Tibial nerve (tissue), 4 donors: Measurements from ENCODE around the gene ROMO1. TPM values are rescaled to one million over a fixed set of nuclear protein-coding genes. Genes with fewer than 3 reads are reported as not detected.
A peak's percentile ranks its signal among the peaks of the same experiment; 100 is the strongest.
"Not testable (repeated sequence)": the region's sequence is repeated elsewhere in the genome, so short reads cannot be mapped to it uniquely, and the experiment has no call there.

Source experiments
- DNase-seq, 2 donors: peaks; one replicate each; pipeline ENCODE4 v3.0.0-alpha.2; 2019; ENCODE audit warnings: low spot score in 2 of 2
- H3K27ac ChIP-seq, 4 donors: fragments of 200-600 bp; sonication (generic) in 3 of 4; one replicate each; pipeline ENCODE4 v1.5.1; 2017 to 2019; ENCODE audit warnings: mild to moderate bottlenecking in 1 of 4
- H3K27me3 ChIP-seq, 2 donors: fragments of 200-600 bp; sonication (generic) in 1 of 2; one replicate each; pipeline versions ENCODE4 v1.5.1 to v1.6.0; 2017 to 2019
- H3K36me3 ChIP-seq, 3 donors: fragments of 200-600 bp; sonication (generic); one replicate each; pipeline ENCODE4 v1.5.1; 2018 to 2019
- H3K4me1 ChIP-seq, 4 donors: fragments of 200-600 bp; sonication (generic) in 3 of 4; one replicate each; pipeline ENCODE4 v1.5.1; 2017 to 2019
- H3K4me3 ChIP-seq, 4 donors: fragments of 200-600 bp; sonication (generic) in 3 of 4; one replicate each; pipeline ENCODE4 v1.5.1; 2017 to 2019; ENCODE audit warnings: mild to moderate bottlenecking in 1 of 4, moderate library complexity in 1 of 4
- H3K9me3 ChIP-seq, 4 donors: fragments of 200-600 bp; sonication (generic) in 3 of 4; one replicate each; pipeline ENCODE4 v1.5.1; 2017 to 2019
- CTCF ChIP-seq, 5 experiments: fragments of 200-600 bp in 3 of 5; fragments of 450-650 bp in 2 of 5; sonication (generic) in 3 of 5; IDR thresholded peaks; one replicate each; pipeline ENCODE4 v1.5.1; 2016 to 2019; ENCODE audit warnings: antibody characterized with exemption in 5 of 5, mild to moderate bottlenecking in 3 of 5, moderate library complexity in 2 of 5
- EP300 ChIP-seq, 2 donors: sonication (generic); formaldehyde crosslinking; IDR thresholded peaks; one replicate each; pipeline ENCODE4 v1.6.1; 2017; ENCODE audit warnings: antibody characterized with exemption in 2 of 2, mild to moderate bottlenecking in 1 of 2
- POLR2A ChIP-seq, 2 donors: fragments of 450-650 bp; IDR thresholded peaks; one replicate each; pipeline ENCODE4 v1.6.1; 2017; ENCODE audit warnings: antibody characterized with exemption in 2 of 2, mild to moderate bottlenecking in 2 of 2, moderate library complexity in 2 of 2
- WGBS, 2 donors: methylation state at CpG; one replicate each; pipeline ENCODE4 v1.1.5; 2018; 5-methylcytosine and 5-hydroxymethylcytosine counted together
- total RNA-seq, 4 donors: library from RNA; depleted of rRNA; stranded (reverse); fragments of >200 nt; gene quantifications; one replicate each; pipeline ENCODE4 v1.1.0, GENCODE V29; 2016

The ROMO1 gene
- total RNA-seq, 4 donors from 2014 or later = 237 to 447 (median 320) TPM

GRCh38 chr20:35739294-35740163 is 40.3 kb downstream of the ROMO1 start:
- no peak for TF ChIP-seq EP300 (IDR thresholded peaks at IDR 0.05)
- peak in 2 of 5 experiments; percentile 7 to 13 for TF ChIP-seq CTCF (IDR thresholded peaks at IDR 0.05)
- TF ChIP-seq POLR2A (IDR thresholded peaks at IDR 0.05) = no peak
- 54 to 55% methylated on average over 7 of the region's 7 CpGs for WGBS, 2 donors
- H3K4me1 ChIP-seq = peaks cover 14 to 65% (median 51%) of the 10 kb centered on the region in 4 donors
- no peaks in the 10 kb centered on the region for H3K9me3 ChIP-seq
- no peak for DNase-seq
- H3K4me3 ChIP-seq = peak overlapping the region in 3 of 4 donors; percentile 66 to 87 (median 79)
- no peaks in the 10 kb centered on the region for H3K27me3 ChIP-seq
- H3K27ac ChIP-seq = peak overlapping the region; percentile 97 to 100 (median 99)
- H3K36me3 ChIP-seq = peaks cover 0 to 52% (median 15%) of the 10 kb centered on the region in 3 donors

GRCh38 chr20:35741892-35742740 is 42.9 kb downstream of the ROMO1 start, which contains the start of gene RBM39:
Gene RBM39, minus strand, starts transcription at chr20:35742260. Its CDS starts 1,386 bp downstream, at chr20:35740874.
- peak; percentile 100 for DNase-seq
- H3K27ac ChIP-seq = peak within 1 kb of the TSS; percentile 97 to 100 (median 99)
- H3K4me3 ChIP-seq = peak within 1 kb of the TSS; percentile 66 to 87 (median 74)
- TF ChIP-seq EP300 (IDR thresholded peaks at IDR 0.05) = peak; percentile 89 to 99
- peak; percentile 35 to 76 (median 57) for TF ChIP-seq CTCF (IDR thresholded peaks at IDR 0.05)
- TF ChIP-seq POLR2A (IDR thresholded peaks at IDR 0.05) = peak; percentile 97
- H3K27me3 ChIP-seq = no peaks in the 10 kb centered on the region
- H3K4me1 ChIP-seq = peaks cover 6 to 40% (median 32%) of the 10 kb centered on the region in 4 donors
- H3K9me3 ChIP-seq = no peaks in the 10 kb centered on the region
- WGBS, 2 donors = 0 to 1% methylated on average over 53 to 57 of the region's 66 CpGs
- peaks cover 0 to 31% (median 5%) of the 10 kb centered on the region in 3 donors for H3K36me3 ChIP-seq

GRCh38 chr20:35742741-35743523 is 43.7 kb downstream of the ROMO1 start:
- H3K4me1 ChIP-seq = peaks cover 6 to 38% (median 31%) of the 10 kb centered on the region in 4 donors
- peak overlapping the region; percentile 97 to 99 (median 98) for H3K27ac ChIP-seq
- 2% methylated on average over 8 of the region's 8 CpGs for WGBS, 2 donors
- TF ChIP-seq POLR2A (IDR thresholded peaks at IDR 0.05) (no peak), EP300 (IDR thresholded peaks at IDR 0.05) (no peak), CTCF (IDR thresholded peaks at IDR 0.05) (no peak)
- peak overlapping the region; percentile 42 to 66 (median 62) for H3K4me3 ChIP-seq
- H3K27me3 ChIP-seq = no peaks in the 10 kb centered on the region
- DNase-seq = peak in 1 of 2 donors; percentile 16
- H3K36me3 ChIP-seq = peaks cover 0 to 23% (median 4%) of the 10 kb centered on the region in 3 donors
- H3K9me3 ChIP-seq = no peaks in the 10 kb centered on the region

- H3K4me3 ChIP-seq = peak overlapping the region in 2 of 4 donors; percentile 7 to 64
- H3K27ac ChIP-seq = peak overlapping the region; percentile 97 to 99 (median 98)
- no peak for DNase-seq
- H3K36me3 ChIP-seq = peaks cover 0 to 14% (median under 1%) of the 10 kb centered on the region in 3 donors
- TF ChIP-seq CTCF (IDR thresholded peaks at IDR 0.05) (no peak), EP300 (IDR thresholded peaks at IDR 0.05) (no peak), POLR2A (IDR thresholded peaks at IDR 0.05) (no peak)
- peaks cover 6 to 29% (median 24%) of the 10 kb centered on the region in 4 donors for H3K4me1 ChIP-seq
- H3K9me3 ChIP-seq = no peaks in the 10 kb centered on the region
- H3K27me3 ChIP-seq = no peaks in the 10 kb centered on the region
- WGBS, 2 donors = 66 to 70% methylated on average over 15 of the region's 15 CpGs
Observed at GRCh38 chr20:35743693-35744491, 44.7 kb downstream of the ROMO1 start.

- H3K4me3 ChIP-seq, H3K36me3 ChIP-seq, H3K9me3 ChIP-seq, H3K27me3 ChIP-seq, DNase-seq: not testable (repeated sequence)
- WGBS, 2 donors = 89 to 92% methylated on average over 3 of the region's 3 CpGs
- Histone ChIP-seq H3K27ac (peak overlapping the region in 3 of 4 donors; percentile 97 to 99 (median 99)), H3K4me1 (peaks cover 5 to 23% (median 18%) of the 10 kb centered on the region in 4 donors)
Observed at GRCh38 chr20:35744492-35744841, 45.3 kb downstream of the ROMO1 start.
